Measurements from ENCODE around the gene TUBD1.
"Not testable (repeated sequence)": the region's sequence is repeated elsewhere in the genome, so short reads cannot be mapped to it uniquely, and the experiment has no call there.

Gene TUBD1

DNA sequence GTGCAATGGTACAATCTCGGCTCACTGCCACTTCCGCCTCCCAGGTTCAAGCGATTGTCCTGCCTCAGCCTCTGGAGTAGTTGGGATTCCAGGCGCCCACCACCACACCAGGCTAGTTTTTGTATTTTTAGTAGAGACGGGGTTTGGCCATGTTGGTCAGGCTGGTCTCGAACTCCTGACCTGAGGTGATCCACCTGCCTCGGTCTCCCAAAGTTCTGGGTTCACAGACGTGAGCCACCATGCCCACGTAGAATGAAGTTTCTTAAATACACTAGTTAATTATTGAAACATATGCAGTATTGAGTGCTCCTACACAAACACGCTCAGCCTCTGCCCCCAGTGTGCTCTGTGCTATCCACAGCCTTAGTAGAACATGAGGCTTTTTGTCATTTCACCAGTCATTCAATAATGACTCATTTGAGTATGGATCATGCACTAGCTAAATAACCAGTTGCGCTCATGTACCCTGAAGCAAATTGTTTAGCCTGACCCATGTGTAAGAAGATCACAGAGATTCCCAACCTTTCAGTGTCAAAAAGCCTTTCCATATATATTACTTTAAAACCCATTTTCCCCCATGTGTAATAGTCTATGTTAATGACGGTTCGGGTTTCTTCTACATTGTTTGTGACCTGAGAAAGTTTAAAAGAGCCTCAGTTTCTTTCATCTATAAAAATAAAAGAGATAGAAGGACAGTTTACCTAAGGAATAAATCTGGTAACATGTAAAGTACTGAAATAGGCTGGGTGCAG, 49.7 kb downstream of the TUBD1 start:
- DNase-seq, result peak; percentile 98

DNA sequence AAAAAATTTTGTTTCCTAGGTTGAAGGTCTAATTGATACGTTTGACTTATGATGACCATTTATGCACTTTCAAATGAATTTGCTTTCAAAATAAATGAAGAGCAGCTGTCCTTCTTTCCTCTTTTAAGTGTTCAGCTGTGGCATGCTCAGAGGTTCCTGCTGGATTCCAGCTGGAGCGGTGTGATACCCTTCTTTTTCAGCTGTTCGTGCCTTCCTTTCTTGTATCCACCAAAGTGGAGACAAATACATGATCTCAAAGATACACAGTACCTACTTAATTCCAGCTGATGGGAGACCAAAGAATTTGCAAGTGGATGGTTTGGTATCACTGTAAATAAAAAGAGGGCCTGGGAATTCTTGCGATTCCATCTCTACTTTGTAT, 50.9 kb downstream of the TUBD1 start:
- not testable (repeated sequence) for DNase-seq

DNA sequence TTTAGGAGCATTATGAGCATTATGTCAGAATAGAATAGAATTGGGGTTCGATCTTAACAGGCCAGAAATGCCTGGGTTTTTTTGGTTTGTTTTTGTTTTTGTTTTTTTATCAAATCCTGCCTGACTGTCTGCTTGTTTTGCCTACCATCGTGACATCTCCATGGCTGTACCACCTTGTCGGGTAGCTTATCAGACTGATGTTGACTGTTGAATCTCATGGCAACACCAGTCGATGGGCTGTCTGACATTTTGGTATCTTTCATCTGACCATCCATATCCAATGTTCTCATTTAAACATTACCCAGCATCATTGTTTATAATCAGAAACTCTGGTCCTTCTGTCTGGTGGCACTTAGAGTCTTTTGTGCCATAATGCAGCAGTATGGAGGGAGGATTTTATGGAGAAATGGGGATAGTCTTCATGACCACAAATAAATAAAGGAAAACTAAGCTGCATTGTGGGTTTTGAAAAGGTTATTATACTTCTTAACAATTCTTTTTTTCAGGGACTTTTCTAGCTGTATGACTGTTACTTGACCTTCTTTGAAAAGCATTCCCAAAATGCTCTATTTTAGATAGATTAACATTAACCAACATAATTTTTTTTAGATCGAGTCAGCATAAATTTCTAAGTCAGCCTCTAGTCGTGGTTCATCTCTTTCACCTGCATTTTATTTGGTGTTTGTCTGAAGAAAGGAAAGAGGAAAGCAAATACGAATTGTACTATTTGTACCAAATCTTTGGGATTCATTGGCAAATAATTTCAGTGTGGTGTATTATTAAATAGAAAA, 51.5 kb downstream of the TUBD1 start:
- peak; percentile 60 for DNase-seq

DNA sequence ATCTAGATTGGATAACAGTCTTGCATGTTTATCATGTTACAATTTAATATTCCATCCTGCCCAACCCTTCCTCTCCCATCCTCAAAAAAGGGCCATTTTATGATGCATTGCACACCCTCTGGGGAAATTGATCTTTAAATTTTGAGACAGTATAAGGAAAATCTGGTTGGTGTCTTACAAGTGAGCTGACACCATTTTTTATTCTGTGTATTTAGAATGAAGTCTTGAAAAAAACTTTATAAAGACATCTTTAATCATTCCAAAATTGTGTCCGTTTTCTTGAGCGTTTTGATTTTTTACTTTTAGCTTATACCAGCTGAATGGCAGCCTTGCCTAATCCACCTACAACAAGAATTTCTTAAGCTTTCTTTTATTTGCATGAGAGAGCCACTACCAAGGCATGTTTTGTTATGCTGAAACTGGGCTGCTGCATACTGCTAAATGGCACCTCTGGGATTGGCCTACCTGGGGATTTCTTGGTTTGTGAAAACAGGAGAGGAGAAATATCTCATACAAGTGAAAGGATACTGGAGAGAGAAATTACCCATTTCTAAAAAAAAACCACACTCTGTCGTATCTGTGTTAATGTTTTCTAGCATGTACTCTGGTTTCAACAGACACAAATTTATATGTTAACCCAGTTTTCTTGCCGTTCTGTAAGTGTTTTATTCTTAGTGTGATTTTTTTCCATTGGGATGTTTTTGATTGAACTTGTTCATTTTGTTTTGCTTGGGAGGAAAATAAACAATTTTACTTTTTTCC, 52.2 kb downstream of the TUBD1 start:
- peak; percentile 52 for DNase-seq

DNA sequence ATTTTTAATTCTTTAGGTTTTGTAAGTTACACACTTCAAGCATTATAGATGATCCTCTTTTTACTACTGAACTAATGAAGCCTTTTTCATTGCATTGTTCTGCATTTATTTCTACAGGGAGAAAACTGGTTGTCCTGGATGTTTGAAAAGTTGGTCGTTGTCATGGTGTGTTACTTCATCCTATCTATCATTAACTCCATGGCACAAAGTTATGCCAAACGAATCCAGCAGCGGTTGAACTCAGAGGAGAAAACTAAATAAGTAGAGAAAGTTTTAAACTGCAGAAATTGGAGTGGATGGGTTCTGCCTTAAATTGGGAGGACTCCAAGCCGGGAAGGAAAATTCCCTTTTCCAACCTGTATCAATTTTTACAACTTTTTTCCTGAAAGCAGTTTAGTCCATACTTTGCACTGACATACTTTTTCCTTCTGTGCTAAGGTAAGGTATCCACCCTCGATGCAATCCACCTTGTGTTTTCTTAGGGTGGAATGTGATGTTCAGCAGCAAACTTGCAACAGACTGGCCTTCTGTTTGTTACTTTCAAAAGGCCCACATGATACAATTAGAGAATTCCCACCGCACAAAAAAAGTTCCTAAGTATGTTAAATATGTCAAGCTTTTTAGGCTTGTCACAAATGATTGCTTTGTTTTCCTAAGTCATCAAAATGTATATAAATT, 53.0 kb downstream of the TUBD1 start:
- peak; percentile 59 for DNase-seq

DNA sequence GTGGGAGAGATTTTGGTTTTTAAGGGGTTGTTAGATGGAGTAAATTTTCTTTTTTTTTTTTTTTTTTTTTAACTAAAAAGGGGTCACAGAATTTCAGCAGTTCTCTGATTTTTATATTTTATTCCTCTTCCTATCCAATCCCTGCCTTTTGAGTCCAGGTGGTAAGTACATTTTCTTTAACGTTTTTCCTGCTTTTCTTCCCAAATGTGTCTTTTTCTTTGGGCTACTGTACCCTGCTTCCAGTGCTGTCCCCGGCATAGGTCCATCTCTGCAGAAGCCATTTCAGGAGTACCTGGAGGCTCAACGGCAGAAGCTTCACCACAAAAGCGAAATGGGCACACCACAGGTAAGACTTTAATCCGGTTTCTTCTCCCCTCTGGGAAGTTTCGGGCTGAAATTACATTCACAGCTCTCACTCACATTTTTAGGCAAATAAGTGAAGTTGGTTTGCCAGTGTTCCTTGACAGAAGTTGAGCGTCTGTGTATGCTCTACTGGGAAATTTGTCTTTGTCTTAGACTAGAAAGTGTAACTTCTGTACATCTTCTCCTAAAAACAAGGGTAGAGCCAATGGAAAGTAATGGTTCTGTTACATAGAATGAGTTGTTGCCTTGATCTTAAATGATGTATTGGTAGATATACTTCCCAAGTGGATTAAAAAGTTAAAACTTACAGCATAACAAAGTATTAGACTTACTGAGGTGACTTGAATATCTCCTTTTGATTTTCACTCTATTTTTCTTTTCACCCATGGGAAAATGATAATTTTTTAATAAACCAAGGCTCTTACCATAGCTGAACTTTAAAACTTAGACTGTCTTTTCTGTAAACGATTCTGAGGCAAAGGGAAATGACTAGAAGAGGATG, 54.5 kb downstream of the TUBD1 start:
- DNase-seq, result peak; percentile 59

DNA sequence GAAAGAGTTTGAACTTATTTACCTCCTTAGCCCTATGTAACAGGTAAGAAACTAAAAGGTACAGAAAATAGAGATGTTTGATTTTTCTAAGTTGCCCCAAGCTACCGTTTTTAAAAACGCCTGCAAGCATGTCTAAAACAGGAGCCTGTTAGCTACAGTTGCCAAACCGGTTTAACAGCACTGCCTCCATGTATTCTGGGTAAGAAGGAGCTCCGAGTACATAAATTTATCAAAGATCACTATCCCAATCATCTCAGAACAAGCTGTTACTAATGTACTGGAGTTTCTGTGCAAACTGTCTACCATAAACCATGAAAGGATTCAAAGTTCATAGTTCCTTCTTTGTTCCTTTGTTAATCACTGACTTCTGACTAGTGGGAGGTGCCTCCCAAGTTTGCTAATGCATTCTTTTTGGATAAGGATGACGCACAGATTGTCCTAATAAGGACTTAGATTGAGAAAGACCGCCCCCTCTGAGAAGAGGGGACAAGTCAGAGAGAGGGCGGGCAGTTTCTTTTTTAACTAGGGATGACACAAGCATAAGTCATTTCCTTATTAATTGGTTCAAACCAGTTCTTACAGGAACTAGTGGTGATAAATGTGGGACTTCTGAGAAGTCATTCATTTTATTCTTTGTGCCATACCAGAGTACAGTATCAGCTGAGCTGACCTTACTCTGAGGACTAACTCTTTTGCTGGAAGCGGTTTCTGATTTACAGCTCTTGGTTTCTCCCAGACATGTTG, 55.3 kb downstream of the TUBD1 start:
- peak; percentile 100 for DNase-seq

DNA sequence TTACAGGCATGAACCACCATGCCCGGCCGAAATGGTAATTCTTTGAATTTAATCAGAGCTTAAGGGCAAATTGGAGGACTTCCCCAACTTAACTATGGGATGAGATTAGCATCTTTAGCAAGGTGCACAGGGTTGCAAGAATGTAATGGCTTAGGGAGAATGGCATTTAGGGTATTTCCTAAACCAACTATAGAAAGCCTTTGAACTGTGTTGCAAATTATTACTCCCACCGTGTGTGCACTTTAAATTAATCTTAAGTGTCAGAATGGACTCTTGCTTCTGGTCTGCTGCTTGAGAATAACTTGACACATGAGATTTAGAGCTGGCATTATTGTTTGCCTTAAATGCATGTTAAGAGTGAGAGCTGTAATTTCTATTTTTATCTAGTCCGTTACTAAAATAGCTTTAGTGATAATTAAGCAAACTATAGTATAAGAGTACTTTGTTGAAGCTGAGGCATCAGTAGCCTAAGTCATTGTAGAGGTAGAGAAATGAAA, 59.8 kb downstream of the TUBD1 start:
- peak; percentile 63 for DNase-seq

DNA sequence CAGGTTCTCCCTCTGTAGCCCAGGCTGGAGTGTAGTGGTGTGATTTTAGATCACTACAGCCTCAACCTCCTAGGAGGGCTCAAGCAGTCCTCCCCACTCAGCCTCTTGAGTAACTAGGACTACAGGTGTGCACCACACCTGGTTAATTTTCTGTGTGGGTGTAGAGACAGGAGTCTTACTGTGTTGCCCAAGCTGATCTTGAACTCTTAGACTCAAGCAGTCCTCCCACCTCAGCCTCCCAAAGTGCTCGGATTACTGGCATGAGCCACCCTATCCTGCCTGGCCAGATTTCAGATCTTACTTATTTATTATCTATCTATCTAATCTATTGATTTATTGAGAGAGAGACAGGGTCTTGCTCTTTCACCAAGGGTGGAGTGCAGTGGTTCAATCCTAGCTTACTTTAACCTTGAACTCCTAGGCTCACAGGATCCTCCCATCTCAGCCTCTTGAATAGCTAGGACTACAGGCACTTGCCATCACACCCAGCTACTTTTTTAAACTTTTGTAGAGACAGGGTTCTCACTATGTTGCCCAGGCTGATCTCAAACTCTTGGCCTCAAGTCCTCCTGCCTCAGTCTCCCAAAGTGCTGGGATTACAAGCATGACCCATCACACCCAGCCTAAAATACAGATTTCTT, 61.8 kb downstream of the TUBD1 start:
- no peak for DNase-seq

DNA sequence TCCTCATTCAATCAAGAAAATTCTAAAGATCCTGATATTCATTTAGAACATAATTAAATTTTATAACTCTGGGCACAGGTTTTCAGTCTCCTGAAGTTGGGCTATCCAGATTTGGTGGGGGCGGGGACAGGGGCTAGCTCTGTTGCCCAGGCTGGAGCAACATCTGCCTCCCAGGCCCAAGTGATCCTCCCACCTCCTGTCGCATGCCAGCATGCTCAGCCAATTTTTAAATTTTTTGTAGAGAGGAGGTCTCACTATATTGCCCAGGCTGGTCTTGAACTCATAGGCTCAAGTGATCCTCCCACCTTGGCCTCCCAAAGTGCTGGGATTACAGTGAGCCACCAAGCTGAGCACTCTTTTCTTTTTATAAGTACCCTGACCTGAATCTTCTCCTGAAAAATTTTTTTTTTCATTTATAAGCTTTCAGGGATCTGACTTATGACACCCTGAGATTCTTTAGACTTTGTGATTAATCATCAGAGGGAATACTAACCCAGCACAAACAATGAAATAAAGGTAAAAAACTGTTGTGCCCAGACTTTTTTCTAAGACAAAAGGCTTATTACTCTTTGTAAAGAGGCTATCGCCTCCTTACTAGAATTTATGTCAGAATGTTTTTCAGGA, 62.6 kb downstream of the TUBD1 start:
- DNase-seq, result peak; percentile 74

DNA sequence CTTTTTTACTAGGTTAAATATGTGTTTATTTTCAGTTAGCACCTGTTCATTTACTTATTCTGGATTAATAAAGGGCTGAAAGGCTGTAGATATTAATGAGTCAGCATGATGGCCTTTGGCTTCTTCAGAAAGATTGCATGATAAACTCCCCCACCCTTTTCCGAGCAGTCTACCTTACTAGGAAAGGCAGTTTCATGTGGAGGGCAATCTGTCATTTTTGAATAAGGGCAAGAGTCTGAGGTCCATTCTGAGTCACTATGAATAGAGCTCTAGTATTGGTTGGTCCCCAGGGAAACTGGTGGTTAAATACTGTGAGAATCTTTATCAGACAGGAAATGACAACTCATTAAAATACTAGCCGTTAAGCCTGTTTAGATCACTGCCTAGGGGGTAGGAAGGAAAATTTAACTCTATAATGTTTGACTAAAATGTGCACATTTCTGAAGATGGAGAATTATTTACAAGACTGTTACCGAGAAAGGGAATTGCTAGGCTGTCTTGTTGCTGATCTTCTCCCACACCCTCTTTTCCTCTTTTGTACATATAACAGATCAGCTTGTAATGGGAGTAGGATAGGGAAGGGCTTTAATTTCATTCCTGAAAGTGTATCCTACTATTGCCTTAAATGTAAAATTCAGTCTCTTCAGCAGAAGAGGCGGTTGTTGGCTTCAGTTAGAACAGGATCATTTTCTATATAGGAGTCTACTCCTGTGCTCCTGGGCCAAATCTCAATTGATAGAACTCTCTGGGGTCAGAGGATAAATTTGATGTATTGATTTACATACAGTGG, 63.3 kb downstream of the TUBD1 start:
- peak; percentile 99 for DNase-seq

DNA sequence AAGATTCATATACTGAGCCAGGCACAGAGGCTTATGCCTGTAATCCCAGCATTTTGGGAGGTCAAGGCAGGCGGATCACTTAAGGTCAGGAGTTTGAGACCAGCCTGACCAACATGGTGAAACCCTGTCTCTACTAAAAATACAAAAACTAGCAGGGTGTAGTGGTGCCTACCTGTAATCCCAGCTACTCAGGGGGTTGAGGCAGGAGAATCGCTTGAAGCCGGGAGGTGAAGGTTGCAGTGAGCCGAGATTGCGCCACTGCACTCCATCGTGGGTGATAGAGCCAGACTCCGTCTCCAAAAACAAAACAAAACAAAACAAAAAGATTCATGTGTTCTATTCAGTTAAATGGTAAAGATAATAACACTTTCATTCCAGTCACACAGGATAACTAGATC, 63.9 kb downstream of the TUBD1 start:
- not testable (repeated sequence) for DNase-seq

DNA sequence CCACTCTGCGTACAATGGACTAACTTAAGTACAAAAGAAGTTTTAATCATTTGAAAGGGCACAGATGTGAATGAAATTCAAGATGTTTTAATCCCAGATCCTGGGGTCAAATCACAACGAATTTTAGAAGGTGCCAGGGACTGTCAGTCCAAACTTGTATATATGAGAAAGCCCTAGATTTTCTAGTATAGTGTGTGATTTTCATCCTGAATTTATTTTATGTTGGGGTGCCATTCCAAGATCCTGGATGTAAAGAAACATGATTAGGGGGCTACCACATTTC, 64.3 kb downstream of the TUBD1 start:
- no peak for DNase-seq

DNA sequence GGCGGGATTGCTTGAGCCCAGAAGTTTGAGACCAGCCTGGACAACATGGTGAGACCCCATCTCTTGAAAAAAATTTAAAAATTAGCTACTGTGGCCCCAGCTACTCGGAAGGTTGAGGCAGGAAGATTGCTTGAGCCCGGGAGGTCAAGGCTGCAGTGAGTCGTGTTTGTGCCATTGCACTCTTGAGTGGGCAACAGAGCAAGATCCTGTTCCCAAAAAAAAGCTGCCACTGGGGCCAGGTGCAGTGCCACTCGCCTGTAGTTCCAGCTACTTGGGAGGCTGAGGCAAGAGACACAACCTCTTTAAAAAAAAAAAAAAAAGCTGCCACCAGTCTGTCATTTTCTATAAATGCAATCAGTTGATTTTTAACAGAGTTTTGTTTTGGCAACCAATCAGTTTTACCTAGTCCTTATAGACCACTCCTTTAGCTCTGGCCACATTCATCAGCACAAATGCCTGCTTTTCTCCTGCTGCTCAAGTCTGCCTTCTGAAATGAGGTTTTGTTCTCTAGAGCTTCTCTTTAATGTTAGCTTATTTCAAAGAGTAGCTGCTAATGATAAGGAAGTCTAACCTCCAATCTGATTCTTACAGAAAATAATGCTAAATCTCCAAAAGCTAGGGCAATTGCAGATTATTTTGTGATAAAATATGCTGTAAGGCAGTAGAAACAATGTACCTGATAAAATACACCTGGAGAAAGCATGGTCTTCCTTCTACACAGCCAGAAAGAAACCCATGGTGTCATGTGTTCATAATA, 64.8 kb downstream of the TUBD1 start:
- DNase-seq, result no peak

DNA sequence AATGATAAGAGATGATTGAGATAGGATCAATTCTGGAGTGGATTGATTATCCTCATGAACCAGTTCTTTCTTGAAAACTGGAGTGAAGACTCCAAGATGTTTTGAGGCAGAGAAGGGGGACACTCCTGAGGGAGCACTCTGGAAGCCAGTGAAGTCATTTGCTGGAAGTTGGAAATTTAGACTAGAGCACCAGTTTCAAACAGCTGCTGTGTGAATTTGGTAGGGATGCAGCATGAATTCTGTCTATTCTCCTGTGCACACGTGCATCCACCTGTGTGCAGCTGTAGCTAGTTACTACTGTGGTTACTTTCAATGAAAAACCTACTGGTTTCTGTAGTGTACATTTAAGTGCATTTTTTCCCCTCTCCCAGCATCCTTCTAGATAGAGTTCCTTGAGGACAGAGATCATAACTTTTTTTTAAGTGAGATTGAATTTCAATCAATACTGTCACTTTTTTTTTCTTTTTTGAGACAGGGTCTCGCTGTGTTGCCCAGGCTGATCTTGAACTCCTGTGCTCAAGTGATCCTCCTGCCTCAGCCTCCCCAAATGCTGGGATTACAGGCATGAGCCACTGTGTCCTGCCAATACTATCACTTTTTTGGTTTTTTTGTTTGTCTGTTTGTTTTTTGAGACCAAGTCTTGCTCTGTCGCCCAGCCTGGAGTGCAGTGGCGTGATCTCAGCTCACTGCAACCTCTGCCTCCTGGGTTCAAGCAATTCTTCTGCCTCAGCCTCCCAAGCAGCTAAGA, 65.9 kb downstream of the TUBD1 start:
- DNase-seq, result no peak

DNA sequence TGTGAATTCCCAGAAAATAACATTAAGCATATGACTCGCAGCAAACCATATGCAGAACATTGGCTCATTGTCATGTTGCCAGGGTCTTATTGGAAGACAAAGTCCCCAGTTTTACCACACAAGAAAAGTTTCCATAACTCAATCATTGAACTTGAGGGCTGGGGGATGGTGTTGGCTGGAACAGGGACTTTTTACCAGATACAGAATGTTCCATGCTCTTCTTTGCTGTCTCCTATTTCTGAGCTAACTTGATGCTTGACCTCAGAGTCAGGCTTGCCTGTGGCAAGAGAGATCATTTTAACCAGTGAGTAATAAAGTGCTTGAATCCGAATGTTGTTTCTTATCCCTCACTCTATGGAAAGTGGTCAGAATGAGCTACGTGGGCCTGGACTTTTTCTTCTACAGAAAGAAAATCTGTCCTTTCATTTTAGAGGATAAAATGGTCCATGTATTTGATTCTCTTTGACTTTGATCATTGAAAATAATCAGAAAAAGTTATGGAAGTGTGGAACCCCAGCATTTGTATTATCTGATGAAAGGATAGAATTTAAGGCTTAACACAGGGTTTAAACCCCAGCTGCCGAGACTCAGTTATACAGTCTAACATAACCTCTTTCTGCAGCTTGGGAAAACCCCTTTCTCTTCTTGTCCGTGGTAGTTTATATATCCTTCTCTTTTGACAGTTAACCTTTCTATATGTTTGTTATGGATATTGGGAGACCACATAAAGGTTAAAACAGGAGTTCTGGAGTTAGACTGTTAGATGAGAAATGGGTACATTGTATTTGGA, 67.0 kb downstream of the TUBD1 start:
- DNase-seq, result peak; percentile 97

DNA sequence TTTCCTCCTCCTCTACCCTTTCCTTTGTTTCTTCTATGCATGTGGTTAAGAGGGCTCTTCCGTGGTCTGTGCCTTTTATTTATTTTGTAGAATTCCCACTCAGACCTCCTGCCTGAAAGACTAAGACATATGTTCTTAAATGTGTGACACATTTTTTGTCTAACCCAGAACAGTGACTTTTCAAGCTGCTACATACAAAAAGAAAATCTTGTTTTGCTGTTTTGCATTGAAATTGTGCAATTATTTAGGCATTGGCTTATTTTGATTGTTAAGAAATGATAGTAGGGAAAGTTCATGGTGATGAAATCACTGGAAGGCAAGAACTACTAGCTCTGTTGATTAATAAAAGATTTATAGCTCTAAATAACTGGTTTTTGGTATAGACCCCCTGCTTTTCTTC, 76.8 kb downstream of the TUBD1 start:
- peak; percentile 33 for DNase-seq

All from fibroblast of upper back skin (primary cell).